Keratinocyte (primary cell): ENCODE data around the gene ELOVL6. TPM values are rescaled to one million over a fixed set of nuclear protein-coding genes. Genes with fewer than 3 reads are reported as not detected.

Source experiments
- DNase-seq: peaks from one replicate; pipeline ENCODE4 v3.0.0-alpha.2; 2011; ENCODE audit warnings: low read depth, missing footprints, low spot score
- FAIRE-seq: peaks from 2 replicates; lab custom pipeline; 2011; peaks lifted over from hg19 to GRCh38; lab: Jason Lieb, UNC
- H2AFZ ChIP-seq: 2 replicates; pipeline ENCODE4 v1.6.0; 2012; ENCODE audit warnings: low read length, control low read depth, inconsistent platforms; ENCODE audit not compliant: control insufficient read depth
- H3K27ac ChIP-seq: 2 replicates; pipeline ENCODE4 v1.5.1; 2011; ENCODE audit warnings: low read length; ENCODE audit not compliant: control insufficient read depth, insufficient read depth
- H3K27me3 ChIP-seq: 3 replicates; pipeline ENCODE4 v1.6.0; 2011; ENCODE audit warnings: low read length; ENCODE audit not compliant: control insufficient read depth, insufficient read depth; ENCODE audit errors: extremely low read depth
- H3K36me3 ChIP-seq, 2 experiments: 2 replicates in 1 of 2; 3 replicates in 1 of 2; pipeline ENCODE4 v1.5.1; 2011; ENCODE audit warnings: low read length in 2 of 2, mild to moderate bottlenecking in 1 of 2; ENCODE audit not compliant: control insufficient read depth in 2 of 2, insufficient read depth in 2 of 2; ENCODE audit errors: extremely low read depth in 1 of 2
- H3K4me1 ChIP-seq: 3 replicates; pipeline ENCODE4 v1.5.1; 2011; ENCODE audit warnings: low read length; ENCODE audit not compliant: control insufficient read depth, insufficient read depth; ENCODE audit errors: extremely low read depth
- H3K4me2 ChIP-seq: 3 replicates; pipeline ENCODE4 v1.6.0; 2011; ENCODE audit warnings: low read depth, low read length; ENCODE audit not compliant: control insufficient read depth, insufficient read depth; ENCODE audit errors: extremely low read depth
- H3K4me3 ChIP-seq, 3 experiments: fragments of 200-600 bp in 1 of 3; sonication (generic) in 1 of 3; 2 replicates in 2 of 3; 3 replicates in 1 of 3; pipeline ENCODE4 v1.5.1; 2011 to 2016; ENCODE audit warnings: low read length in 3 of 3, mild to moderate bottlenecking in 3 of 3, control low read depth in 2 of 3, inconsistent platforms in 1 of 3, low read depth in 1 of 3, mixed read lengths in 1 of 3, mixed run types in 1 of 3, moderate library complexity in 1 of 3; ENCODE audit not compliant: control insufficient read depth in 2 of 3, insufficient read depth in 2 of 3; ENCODE audit errors: extremely low read depth in 1 of 3
- H3K79me2 ChIP-seq: 2 replicates; pipeline ENCODE4 v1.6.0; 2012; ENCODE audit warnings: low read length; ENCODE audit not compliant: control insufficient read depth, insufficient read depth
- H3K9ac ChIP-seq: 3 replicates; pipeline ENCODE4 v1.6.0; 2011; ENCODE audit warnings: low read length; ENCODE audit not compliant: control insufficient read depth, insufficient read depth; ENCODE audit errors: extremely low read depth
- H3K9me1 ChIP-seq: 3 replicates; pipeline ENCODE4 v1.6.0; 2011; ENCODE audit warnings: low read length; ENCODE audit not compliant: control insufficient read depth, insufficient read depth; ENCODE audit errors: extremely low read depth
- H3K9me3 ChIP-seq: 2 replicates; pipeline ENCODE4 v1.5.1; 2012; ENCODE audit warnings: low read depth, low read length; ENCODE audit not compliant: control insufficient read depth
- H4K20me1 ChIP-seq: 3 replicates; pipeline ENCODE4 v1.6.0; 2011; ENCODE audit warnings: low read length; ENCODE audit not compliant: control insufficient read depth, insufficient read depth; ENCODE audit errors: extremely low read depth
- EZH2 ChIP-seq: IDR thresholded peaks from one replicate; pipeline ENCODE4 v1.6.1; 2012; ENCODE audit warnings: inconsistent platforms, mild to moderate bottlenecking, low read length, moderate library complexity
- dilution Hi-C: fragments of 300-500 bp; cut with MboI; formaldehyde crosslinking; loops from one replicate; pipeline ENCODE4 v1.7.0; 2020; ENCODE audit warnings: low sequenced_read_pairs; ENCODE audit not compliant: extremely low pct_ligation_motif_present
- polyA plus RNA-seq, 5 experiments: library from polyadenylated mRNA; depleted of rRNA in 3 of 5; stranded (reverse) in 3 of 5; stranded (forward) in 1 of 5; unstranded in 1 of 5; fragments of >200 nt; gene quantifications; 1 replicate in 1 of 5; 2 replicates in 3 of 5; 3 replicates in 1 of 5; pipeline versions ENCODE4 v1.2.1 to v1.2.3, GENCODE V29; 2011 to 2012; ENCODE audit warnings: missing spikeins in 2 of 5, low read depth in 1 of 5, low replicate concordance in 1 of 5
- TF ChIP-seq, protein P1 (sequence below), 3 experiments: IDR thresholded peaks in 1 of 3; conservative IDR thresholded peaks in 1 of 3; optimal IDR thresholded peaks in 1 of 3; 2 replicates in 2 of 3; 3 replicates in 1 of 3; pipeline versions ENCODE3 to v1.5.1; 2011; ENCODE audit warnings: low read length in 3 of 3, mild to moderate bottlenecking in 3 of 3, moderate library complexity in 2 of 3, control low read depth in 1 of 3, inconsistent platforms in 1 of 3; ENCODE audit not compliant: insufficient read depth in 2 of 3; ENCODE audit errors: extremely low read depth in 1 of 3

Gene ELOVL6
- polyA plus RNA-seq, 1 donor (not counting 4 experiments of a cell fraction or from before 2014, with no cell fraction given), result 65.9 TPM

DNA sequence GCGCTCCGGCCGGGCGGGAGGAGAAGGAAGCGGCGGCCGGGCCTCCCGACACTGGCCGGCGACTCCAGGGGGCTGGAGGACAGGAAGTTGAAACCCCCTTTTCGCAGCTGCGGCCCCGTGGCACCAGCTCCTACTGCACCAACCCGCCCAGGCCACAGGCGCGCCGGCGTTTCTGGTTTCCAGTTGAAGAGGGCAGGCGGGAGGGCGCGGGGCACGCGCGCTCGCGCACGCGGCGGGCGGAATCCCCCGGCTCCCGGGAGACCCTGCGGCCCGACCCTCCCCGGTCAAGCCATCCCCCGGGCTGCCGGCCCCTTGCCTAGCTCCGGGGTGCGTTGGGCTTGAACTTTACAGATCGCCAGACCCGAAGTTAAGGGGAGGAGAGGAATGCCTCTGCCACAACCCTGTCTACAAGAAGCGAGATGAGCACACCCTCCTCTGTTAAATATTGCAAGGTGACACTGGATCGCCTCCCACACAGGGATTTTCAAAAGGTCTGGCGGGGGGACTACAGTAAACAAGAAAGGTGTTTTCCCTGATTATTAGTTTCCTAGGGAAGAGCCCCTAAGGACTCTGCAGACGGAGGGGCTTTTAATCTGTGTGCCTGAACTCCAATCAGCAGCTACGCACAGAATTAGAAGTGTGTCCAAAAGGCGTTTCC is 1.4 kb downstream of the ELOVL6 start:
- Histone ChIP-seq H3K9me1 (no peaks in the 10 kb centered on the region), H3K27ac (peak overlapping the region; percentile 91), H4K20me1 (no peaks in the 10 kb centered on the region), H3K4me2 (peak overlapping the region; percentile 85), H3K36me3 (no peaks in the 10 kb centered on the region), H3K4me3 (peak overlapping the region; percentile 74 to 95 (median 90)), H2AFZ (peak overlapping the region; percentile 73), H3K79me2 (peaks cover 29% of the 10 kb centered on the region), H3K4me1 (peaks cover 37% of the 10 kb centered on the region), H3K9me3 (no peaks in the 10 kb centered on the region), H3K27me3 (no peaks in the 10 kb centered on the region), H3K9ac (peak overlapping the region; percentile 89)
- no peak for FAIRE-seq
- dilution Hi-C loops, result no loop called here
- TF ChIP-seq EZH2, result no peak
- TF ChIP-seq, protein P1, sequence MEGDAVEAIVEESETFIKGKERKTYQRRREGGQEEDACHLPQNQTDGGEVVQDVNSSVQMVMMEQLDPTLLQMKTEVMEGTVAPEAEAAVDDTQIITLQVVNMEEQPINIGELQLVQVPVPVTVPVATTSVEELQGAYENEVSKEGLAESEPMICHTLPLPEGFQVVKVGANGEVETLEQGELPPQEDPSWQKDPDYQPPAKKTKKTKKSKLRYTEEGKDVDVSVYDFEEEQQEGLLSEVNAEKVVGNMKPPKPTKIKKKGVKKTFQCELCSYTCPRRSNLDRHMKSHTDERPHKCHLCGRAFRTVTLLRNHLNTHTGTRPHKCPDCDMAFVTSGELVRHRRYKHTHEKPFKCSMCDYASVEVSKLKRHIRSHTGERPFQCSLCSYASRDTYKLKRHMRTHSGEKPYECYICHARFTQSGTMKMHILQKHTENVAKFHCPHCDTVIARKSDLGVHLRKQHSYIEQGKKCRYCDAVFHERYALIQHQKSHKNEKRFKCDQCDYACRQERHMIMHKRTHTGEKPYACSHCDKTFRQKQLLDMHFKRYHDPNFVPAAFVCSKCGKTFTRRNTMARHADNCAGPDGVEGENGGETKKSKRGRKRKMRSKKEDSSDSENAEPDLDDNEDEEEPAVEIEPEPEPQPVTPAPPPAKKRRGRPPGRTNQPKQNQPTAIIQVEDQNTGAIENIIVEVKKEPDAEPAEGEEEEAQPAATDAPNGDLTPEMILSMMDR (optimal IDR thresholded peaks at IDR 0.05 in 1 of 3, IDR thresholded peaks at IDR 0.05 in 1 of 3, conservative IDR thresholded peaks at IDR 0.05 in 1 of 3; ENCODE audit: extremely low read depth in 1 of 3, insufficient read depth in 2 of 3, low read length in 3 of 3), result no peak
- no peak for DNase-seq

DNA sequence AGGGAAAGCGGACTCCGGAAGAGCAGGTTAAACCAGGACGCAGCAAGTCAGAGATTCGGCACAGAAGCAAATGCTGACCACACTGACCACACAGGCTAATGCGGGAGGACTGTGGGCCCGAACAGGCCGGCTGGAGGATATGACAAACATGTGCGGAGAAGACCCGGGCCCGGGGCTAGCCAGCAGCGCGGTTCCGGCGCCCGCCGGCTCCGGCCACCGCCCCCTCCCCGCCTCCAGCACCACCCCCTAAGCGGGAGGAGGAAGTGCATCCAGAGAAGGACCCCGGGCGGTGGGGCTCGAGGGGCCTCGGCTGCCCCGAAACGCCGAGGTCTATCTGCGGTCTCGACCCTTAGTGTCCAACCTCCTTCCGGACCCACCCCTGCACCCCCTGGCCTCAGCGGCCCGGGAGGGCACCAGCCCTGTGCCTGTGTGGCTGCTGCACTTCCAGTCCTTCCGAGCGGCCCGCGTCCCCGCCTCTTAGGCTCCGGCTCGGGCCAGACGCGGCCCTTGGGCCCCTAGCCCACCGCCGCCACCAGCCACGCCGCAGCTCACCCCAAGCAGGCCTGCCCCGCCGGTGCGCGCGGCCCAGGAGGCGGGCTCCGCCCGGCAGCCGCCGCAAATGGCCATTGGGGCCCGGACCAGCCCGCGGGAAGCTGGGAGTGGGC is 2.1 kb downstream of the ELOVL6 start:
- H3K9me3 ChIP-seq, result no peaks in the 10 kb centered on the region
- peaks cover 37% of the 10 kb centered on the region for H3K4me1 ChIP-seq
- FAIRE-seq (no peak), DNase-seq (no peak)
- TF ChIP-seq, protein P1 (optimal IDR thresholded peaks at IDR 0.05 in 1 of 3, IDR thresholded peaks at IDR 0.05 in 1 of 3, conservative IDR thresholded peaks at IDR 0.05 in 1 of 3; ENCODE audit: extremely low read depth in 1 of 3, insufficient read depth in 2 of 3, low read length in 3 of 3), result no peak
- TF ChIP-seq EZH2, result no peak
- H3K9ac ChIP-seq, result peak overlapping the region; percentile 89
- dilution Hi-C loops, result no loop called here
- H3K79me2 ChIP-seq, result peaks cover 36% of the 10 kb centered on the region
- peak overlapping the region; percentile 91 for H3K27ac ChIP-seq
- peak overlapping the region; percentile 44 for H2AFZ ChIP-seq
- peak overlapping the region; percentile 85 for H3K4me2 ChIP-seq
- no peaks in the 10 kb centered on the region for H3K36me3 ChIP-seq
- H3K27me3 ChIP-seq, result no peaks in the 10 kb centered on the region
- H4K20me1 ChIP-seq, result no peaks in the 10 kb centered on the region
- peak overlapping the region; percentile 74 to 95 (median 90) for H3K4me3 ChIP-seq
- H3K9me1 ChIP-seq, result no peaks in the 10 kb centered on the region
